K562 (cell line): ENCODE data around the gene PPEF2. TPM values are rescaled to one million over a fixed set of nuclear protein-coding genes. Genes with fewer than 3 reads are reported as not detected.

Experiments
- ATAC-seq: fragments of 200-7000 bp; cut with Tn5 transposase; 3 replicates; pipeline ENCODE4 v1.9.1; 2020; ENCODE audit warnings: moderate library complexity
- BruUV-seq: library from RNA; stranded (reverse); fragments of 400-500 nt; replicated peaks from 2 replicates; lab custom pipeline; 2021; lab: Mats Ljungman, UMichigan
- CTCF ChIA-PET: fragments of 300-600 bp; formaldehyde crosslinking; extraction: SDS; loops from one replicate; lab custom pipeline; 2021; ENCODE audit warnings: low intra/inter-chr PET ratio; lab: Yijun Ruan, JAX
- POLR2A ChIA-PET: fragments of 300-600, 350-650 bp; sonication (Branson Sonifier 250); formaldehyde crosslinking; extraction: SDS; loops from one replicate; lab custom pipeline; 2021; ENCODE audit warnings: antibody characterized with exemption, inconsistent platforms; lab: Yijun Ruan, JAX
- DNase-seq, 4 experiments: peaks; one replicate each; pipeline versions ENCODE4 v3.0.0 to v3.0.0-alpha.2; 2011 to 2018; ENCODE audit warnings: low spot score in 3 of 4, mixed read lengths in 3 of 4; ENCODE audit errors: extremely low read depth in 1 of 4
- FAIRE-seq: peaks from 2 replicates; lab custom pipeline; 2011; peaks lifted over from hg19 to GRCh38; lab: Jason Lieb, UNC
- H2AFZ ChIP-seq: 2 replicates; pipeline ENCODE4 v1.6.0; 2011; ENCODE audit warnings: low read depth, low read length, control low read depth, inconsistent platforms
- H3K27ac ChIP-seq: fragments of 200-600 bp; 3 replicates; pipeline ENCODE4 v1.8.0; 2011; ENCODE audit warnings: low read depth, mild to moderate bottlenecking, control low read depth, inconsistent platforms, low read length, moderate library complexity, mixed read lengths; ENCODE audit errors: extremely low read depth
- H3K27me3 ChIP-seq, 2 experiments: fragments of 300-600 bp in 1 of 2; 2 replicates in 1 of 2; 3 replicates in 1 of 2; pipeline versions ENCODE4 v1.6.0 to v1.8.0; 2011; ENCODE audit warnings: inconsistent platforms in 2 of 2, low read length in 2 of 2, mild to moderate bottlenecking in 1 of 2, mixed read lengths in 1 of 2, moderate library complexity in 1 of 2; ENCODE audit not compliant: control insufficient read depth in 2 of 2, insufficient read depth in 2 of 2
- H3K36me3 ChIP-seq: fragments of 300-600 bp; 3 replicates; pipeline ENCODE4 v1.8.0; 2011; ENCODE audit warnings: mild to moderate bottlenecking, low read length, inconsistent platforms; ENCODE audit not compliant: control insufficient read depth, insufficient read depth
- H3K4me1 ChIP-seq, 2 experiments: fragments of 200-600 bp in 1 of 2; replicated peaks in 1 of 2; 2 replicates in 1 of 2; 3 replicates in 1 of 2; pipeline versions ENCODE4 v1.5.1 to v1.8.0; 2011; ENCODE audit warnings: inconsistent platforms in 2 of 2, low read length in 2 of 2, mild to moderate bottlenecking in 1 of 2, mixed read lengths in 1 of 2, moderate library complexity in 1 of 2; ENCODE audit not compliant: control insufficient read depth in 2 of 2, insufficient read depth in 2 of 2
- H3K4me2 ChIP-seq: 2 replicates; pipeline ENCODE4 v1.6.1; 2011; ENCODE audit warnings: low read length, control low read depth, inconsistent platforms, mixed read lengths; ENCODE audit not compliant: insufficient read depth
- H3K4me3 ChIP-seq: fragments of 200-600 bp; sonication (generic), shearing (Covaris generic); 2 replicates; pipeline ENCODE4 v1.5.1; 2016; ENCODE audit warnings: control low read depth, inconsistent platforms
- H3K79me2 ChIP-seq: fragments of 200-600 bp; 3 replicates; pipeline ENCODE4 v1.8.0; 2011; ENCODE audit warnings: low read length, inconsistent platforms; ENCODE audit not compliant: control insufficient read depth, insufficient read depth
- H3K9ac ChIP-seq, 2 experiments: 2 replicates each; pipeline versions ENCODE4 v1.6.0 to v1.6.1; 2011; ENCODE audit warnings: low read depth in 2 of 2, low read length in 2 of 2, control low read depth in 1 of 2, inconsistent platforms in 1 of 2, mild to moderate bottlenecking in 1 of 2, mixed read lengths in 1 of 2; ENCODE audit not compliant: insufficient read depth in 1 of 2
- H3K9me1 ChIP-seq: one replicate; pipeline ENCODE4 v1.6.0; 2011; ENCODE audit warnings: inconsistent platforms, mild to moderate bottlenecking, low read length, moderate library complexity; ENCODE audit not compliant: control insufficient read depth, insufficient read depth
- H3K9me3 ChIP-seq: replicated peaks from 2 replicates; pipeline ENCODE4 v1.5.1; 2011; ENCODE audit warnings: low read depth, low read length, inconsistent platforms; ENCODE audit not compliant: control insufficient read depth, insufficient read depth
- H4K20me1 ChIP-seq: replicated peaks from 2 replicates; pipeline ENCODE4 v1.6.1; 2011; ENCODE audit warnings: low read length, inconsistent platforms, mixed read lengths; ENCODE audit not compliant: control insufficient read depth, insufficient read depth
- BRF1 ChIP-seq: IDR thresholded peaks from 3 replicates; pipeline ENCODE4 v1.6.1; 2011; ENCODE audit warnings: borderline replicate concordance, mild to moderate bottlenecking; ENCODE audit not compliant: insufficient read length; ENCODE audit errors: extremely low read depth
- CAMTA2 ChIP-seq: fragments of 250-450 bp; sonication (Bioruptor Pico); conservative IDR thresholded peaks from 2 replicates; pipeline ENCODE4 v1.5.1; 2022
- DMBX1 ChIP-seq: fragments of 250-450 bp; sonication (Bioruptor Pico); IDR thresholded peaks from 2 replicates; pipeline ENCODE4 v1.8.0; 2022; ENCODE audit warnings: inconsistent platforms, mild to moderate bottlenecking, moderate library complexity, borderline replicate concordance
- DPF2 ChIP-seq: fragments of 450-650 bp; IDR thresholded peaks from 2 replicates; pipeline ENCODE4 v1.6.1; 2016
- ELF2 ChIP-seq: fragments of 250-450 bp; sonication (Bioruptor Pico); IDR thresholded peaks from 2 replicates; pipeline ENCODE4 v1.5.0; 2021; ENCODE audit warnings: mild to moderate bottlenecking
- HDAC3 ChIP-seq: fragments of 450-650 bp; IDR thresholded peaks from 2 replicates; pipeline ENCODE4 v1.6.1; 2018; ENCODE audit warnings: borderline replicate concordance, mild to moderate bottlenecking, moderate library complexity; ENCODE audit not compliant: partially characterized antibody
- NCOA2 ChIP-seq, 2 experiments: fragments of 450-650 bp; IDR thresholded peaks; 2 replicates each; pipeline ENCODE4 v1.6.1; 2018; ENCODE audit warnings: mild to moderate bottlenecking in 2 of 2, moderate library complexity in 1 of 2; ENCODE audit not compliant: partially characterized antibody in 2 of 2
- NFIC ChIP-seq: fragments of 450-650 bp; IDR thresholded peaks from 2 replicates; pipeline ENCODE4 v1.6.1; 2017; ENCODE audit warnings: mild to moderate bottlenecking, inconsistent platforms
- SAP30 ChIP-seq: fragments of 200-600 bp; sonication (generic); IDR thresholded peaks from 2 replicates; pipeline ENCODE4 v1.6.1; 2012; ENCODE audit warnings: borderline replicate concordance, low read depth, mild to moderate bottlenecking, moderate library complexity, low read length, control low read depth, inconsistent platforms; ENCODE audit not compliant: insufficient read depth, poor library complexity, severe bottlenecking
- SIN3A ChIP-seq, 2 experiments: fragments of 150-350 bp in 1 of 2; IDR thresholded peaks; 2 replicates each; pipeline ENCODE4 v1.6.1; 2011 to 2016; ENCODE audit warnings: borderline replicate concordance in 2 of 2, low read depth in 2 of 2, low read length in 2 of 2, mild to moderate bottlenecking in 2 of 2, moderate library complexity in 2 of 2; ENCODE audit not compliant: control insufficient read depth in 1 of 2
- ZFPM2 ChIP-seq: fragments of 250-450 bp; sonication (Bioruptor Pico); IDR thresholded peaks from 2 replicates; pipeline ENCODE4 v1.5.1; 2022; ENCODE audit warnings: mild to moderate bottlenecking
- ZNF347 ChIP-seq: fragments of 450-650 bp; formaldehyde crosslinking; IDR thresholded peaks from 2 replicates; pipeline ENCODE4 v1.4.0; 2020; ENCODE audit warnings: low read depth, mild to moderate bottlenecking, moderate library complexity
- ZNF586 ChIP-seq: fragments of 450-650 bp; formaldehyde crosslinking; conservative IDR thresholded peaks from 2 replicates; pipeline ENCODE4 v1.4.0; 2020; ENCODE audit warnings: mild to moderate bottlenecking, moderate library complexity
- WGBS: fragments of 100-300 bp; shearing (Covaris generic); methylation state at CpG from one replicate; pipeline ENCODE4 v1.1.6; 2016; ENCODE audit warnings: low coverage, mixed read lengths; ENCODE audit not compliant: insufficient coverage; ENCODE audit errors: missing lambda C conversion rate; 5-methylcytosine and 5-hydroxymethylcytosine counted together
- in situ Hi-C: fragments of 300-500 bp; cut with MboI; formaldehyde crosslinking; loops from 4 replicates; pipeline ENCODE4 v1.15.0; 2018; ENCODE audit warnings: inconsistent platforms, mixed read lengths
- intact Hi-C: fragments of 100-400 bp; cut with micrococcal nuclease; formaldehyde crosslinking; loops from 2 replicates; pipeline ENCODE4 v1.14.2; 2022
- polyA plus RNA-seq, 8 experiments: library from polyadenylated mRNA; depleted of rRNA in 4 of 8; stranded (reverse) in 5 of 8; unstranded in 3 of 8; fragments of >200 nt; fragmentation: Nextera tagmentation in 2 of 8; fragmentation: Illumina TruSeq in 1 of 8; extraction: Ambion mirVana in 2 of 8; extraction: Trizol in 1 of 8; gene quantifications; 2 replicates each; pipeline versions ENCODE4 v1.2.1 to v1.2.3, GENCODE V29; 2011 to 2014; ENCODE audit warnings: inconsistent platforms in 1 of 8, missing spikeins in 1 of 8
- total RNA-seq, 7 experiments: library from RNA; depleted of rRNA in 6 of 7; stranded (reverse); fragments of >200 nt in 6 of 7; fragmentation: Illumina TruSeq in 2 of 7; extraction: Trizol in 2 of 7; gene quantifications; 2 replicates each; pipeline versions ENCODE4 v1.2.1 to v1.2.3, GENCODE V29; 2011 to 2021; ENCODE audit warnings: low replicate concordance in 1 of 7
- TF ChIP-seq, protein P1 (sequence below), 2 experiments: fragments of 450-650 bp in 1 of 2; sonication (generic) in 1 of 2; formaldehyde crosslinking in 1 of 2; IDR thresholded peaks; 2 replicates each; pipeline versions ENCODE4 v1.7.1 to v1.9.0; 2016 to 2022; ENCODE audit warnings: inconsistent platforms in 1 of 2, mild to moderate bottlenecking in 1 of 2, missing genetic modification reagents in 1 of 2

The PPEF2 gene
- total and polyA plus RNA-seq, 9 of the 15 experiments (the other 6 are each of a cell fraction or from before 2014, with no cell fraction given), result not detected

DNA sequence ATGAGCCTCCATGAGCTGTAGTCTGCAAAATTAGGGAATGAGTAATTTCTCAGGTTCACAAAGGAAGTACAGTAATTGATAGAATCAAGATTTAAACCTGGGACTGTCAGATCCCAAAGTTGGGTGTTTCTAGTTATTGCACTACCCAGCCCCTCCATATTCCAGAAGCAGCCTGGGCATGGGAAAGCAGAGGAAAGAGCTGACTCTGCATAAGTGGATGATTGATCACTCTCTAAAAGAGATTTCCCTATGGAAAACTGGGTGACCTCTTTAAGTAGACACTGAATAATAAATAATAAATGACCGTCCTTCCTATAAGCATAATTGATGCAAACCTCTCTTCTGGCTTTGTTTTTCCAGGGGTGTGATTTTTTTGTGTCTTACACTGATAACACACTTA is 33.4 kb upstream of the PPEF2 start:
- Histone ChIP-seq H3K9me3 (no peaks in the 10 kb centered on the region), H3K4me1 (peaks cover 0 to 18% of the 10 kb centered on the region in 2 experiments; a peak in 2 of 5 replicates), H3K27ac (no peak overlapping the region), H3K79me2 (no peaks in the 10 kb centered on the region), H4K20me1 (no peaks in the 10 kb centered on the region), H3K9me1 (no peaks in the 10 kb centered on the region), H3K4me2 (no peak overlapping the region), H3K4me3 (no peak overlapping the region), H3K36me3 (no peaks in the 10 kb centered on the region), H3K9ac (no peak overlapping the region), H3K27me3 (no peaks in the 10 kb centered on the region), H2AFZ (no peak overlapping the region)
- POLR2A ChIA-PET, result no interaction called here
- FAIRE-seq (no peak), ATAC-seq (no peak), DNase-seq (no peak)
- in situ Hi-C loops, result no loop called here
- WGBS, result 59% methylated on average over 1 of the region's 1 CpG
- BruUV-seq, result no TSS peak
- CTCF ChIA-PET, result no interaction called here
- intact Hi-C loops, result no loop called here
- no peak for TF ChIP-seq HDAC3
- TF ChIP-seq SAP30, result no peak
- TF ChIP-seq ZNF586, result no peak
- TF ChIP-seq NFIC, result no peak
- TF ChIP-seq BRF1, result no peak
- TF ChIP-seq SIN3A (IDR thresholded peaks at IDR 0.05; ENCODE audit: borderline replicate concordance in 2 of 2, control insufficient read depth in 1 of 2, low read depth in 2 of 2, low read length in 2 of 2), result no peak
- no peak for TF ChIP-seq NCOA2 (IDR thresholded peaks at IDR 0.05; ENCODE audit: partially characterized antibody in 2 of 2)
- no peak for TF ChIP-seq DPF2
- no peak for TF ChIP-seq ELF2 (CRISPR knock-in tag)
- TF ChIP-seq ZFPM2 (CRISPR knock-in tag), result no peak
- TF ChIP-seq CAMTA2, result no peak
- TF ChIP-seq ZNF347 (CRISPR knock-in tag), result no peak
- no peak for TF ChIP-seq DMBX1 (CRISPR knock-in tag)
- TF ChIP-seq, protein P1, sequence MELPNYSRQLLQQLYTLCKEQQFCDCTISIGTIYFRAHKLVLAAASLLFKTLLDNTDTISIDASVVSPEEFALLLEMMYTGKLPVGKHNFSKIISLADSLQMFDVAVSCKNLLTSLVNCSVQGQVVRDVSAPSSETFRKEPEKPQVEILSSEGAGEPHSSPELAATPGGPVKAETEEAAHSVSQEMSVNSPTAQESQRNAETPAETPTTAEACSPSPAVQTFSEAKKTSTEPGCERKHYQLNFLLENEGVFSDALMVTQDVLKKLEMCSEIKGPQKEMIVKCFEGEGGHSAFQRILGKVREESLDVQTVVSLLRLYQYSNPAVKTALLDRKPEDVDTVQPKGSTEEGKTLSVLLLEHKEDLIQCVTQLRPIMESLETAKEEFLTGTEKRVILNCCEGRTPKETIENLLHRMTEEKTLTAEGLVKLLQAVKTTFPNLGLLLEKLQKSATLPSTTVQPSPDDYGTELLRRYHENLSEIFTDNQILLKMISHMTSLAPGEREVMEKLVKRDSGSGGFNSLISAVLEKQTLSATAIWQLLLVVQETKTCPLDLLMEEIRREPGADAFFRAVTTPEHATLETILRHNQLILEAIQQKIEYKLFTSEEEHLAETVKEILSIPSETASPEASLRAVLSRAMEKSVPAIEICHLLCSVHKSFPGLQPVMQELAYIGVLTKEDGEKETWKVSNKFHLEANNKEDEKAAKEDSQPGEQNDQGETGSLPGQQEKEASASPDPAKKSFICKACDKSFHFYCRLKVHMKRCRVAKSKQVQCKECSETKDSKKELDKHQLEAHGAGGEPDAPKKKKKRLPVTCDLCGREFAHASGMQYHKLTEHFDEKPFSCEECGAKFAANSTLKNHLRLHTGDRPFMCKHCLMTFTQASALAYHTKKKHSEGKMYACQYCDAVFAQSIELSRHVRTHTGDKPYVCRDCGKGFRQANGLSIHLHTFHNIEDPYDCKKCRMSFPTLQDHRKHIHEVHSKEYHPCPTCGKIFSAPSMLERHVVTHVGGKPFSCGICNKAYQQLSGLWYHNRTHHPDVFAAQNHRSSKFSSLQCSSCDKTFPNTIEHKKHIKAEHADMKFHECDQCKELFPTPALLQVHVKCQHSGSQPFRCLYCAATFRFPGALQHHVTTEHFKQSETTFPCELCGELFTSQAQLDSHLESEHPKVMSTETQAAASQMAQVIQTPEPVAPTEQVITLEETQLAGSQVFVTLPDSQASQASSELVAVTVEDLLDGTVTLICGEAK (IDR thresholded peaks at IDR 0.05), result no peak
- TF ChIP-seq, protein P1 (CRISPR knock-in tag; IDR thresholded peaks at IDR 0.05), result no peak
